ENCODE measurements around the gene NLRP4.
"Not testable (repeated sequence)": the region's sequence is repeated elsewhere in the genome, so short reads cannot be mapped to it uniquely, and the experiment has no call there.

The NLRP4 gene

GRCh38 chr19:55923556-55923955, 87.2 kb downstream of the NLRP4 start:
- TF ChIP-seq CTCF (IDR thresholded peaks at IDR 0.05; ENCODE audit: insufficient read depth, low read depth, low read length, missing control alignments): no peak
- no peak overlapping the region for H3K4me3 ChIP-seq (ENCODE audit: low read depth, low read length)
- DNase-seq (ENCODE audit: low read depth): no peak

DNA sequence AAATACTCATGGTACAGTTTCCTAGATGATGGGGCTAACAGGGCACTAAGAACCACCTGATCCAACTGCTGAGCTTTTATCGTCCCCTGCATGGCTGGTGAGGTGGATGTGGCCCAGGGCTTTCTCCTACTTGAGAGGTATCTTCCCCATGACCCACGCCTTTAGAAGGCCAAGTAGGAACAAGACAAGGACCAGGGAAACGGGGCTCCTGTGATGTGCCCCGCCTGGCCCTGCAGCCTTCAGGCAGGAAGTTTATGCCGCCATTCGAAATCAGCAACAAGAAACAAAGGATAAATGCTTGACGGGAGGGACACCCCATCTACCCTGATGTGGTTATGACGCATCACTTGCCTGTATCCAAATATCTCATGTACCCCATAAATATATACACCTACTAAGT, 91.7 kb downstream of the NLRP4 start:
- no peak for DNase-seq (ENCODE audit: low read depth)
- H3K4me3 ChIP-seq (ENCODE audit: low read depth, low read length): no peak overlapping the region
- TF ChIP-seq CTCF (IDR thresholded peaks at IDR 0.05; ENCODE audit: insufficient read depth, low read depth, low read length, missing control alignments): no peak

DNA sequence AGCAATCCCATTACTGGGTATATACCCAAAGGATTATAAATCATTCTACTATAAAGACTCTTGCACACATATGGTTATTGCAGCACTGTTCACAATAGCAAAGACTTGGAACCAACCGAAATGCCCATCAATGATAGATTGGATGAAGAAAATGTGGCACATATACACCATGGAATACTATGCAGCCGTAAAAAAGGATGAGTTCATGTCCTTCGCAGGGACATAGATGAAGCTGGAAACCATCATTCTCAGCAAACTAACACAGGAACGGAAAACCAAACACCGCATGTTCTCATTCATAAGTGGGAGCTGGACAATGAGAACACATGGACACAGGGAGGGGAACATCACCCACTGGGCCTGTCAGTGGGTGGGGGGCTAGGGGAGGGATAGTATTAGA, 92.9 kb downstream of the NLRP4 start:
- not testable (repeated sequence) for H3K4me3 ChIP-seq (ENCODE audit: low read depth, low read length); DNase-seq (ENCODE audit: low read depth)

GRCh38 chr19:55930996-55931515, 94.7 kb downstream of the NLRP4 start:
- DNase-seq (ENCODE audit: low read depth): peak; percentile 28
- H3K4me3 ChIP-seq (ENCODE audit: low read depth, low read length): no peak overlapping the region
- TF ChIP-seq CTCF (IDR thresholded peaks at IDR 0.05; ENCODE audit: insufficient read depth, low read depth, low read length, missing control alignments): no peak
